HepG2 (cell line): ENCODE data around the gene SLC15A3. TPM values are rescaled to one million over a fixed set of nuclear protein-coding genes. Genes with fewer than 3 reads are reported as not detected.

Source experiments
- ATAC-seq: fragments of 200-7000 bp; cut with Tn5 transposase; 3 replicates; pipeline ENCODE4 v1.9.1; 2020; ENCODE audit warnings: mild to moderate bottlenecking, moderate library complexity
- BruUV-seq: library from RNA; stranded (reverse); fragments of 400-500 nt; replicated peaks from 2 replicates; lab custom pipeline; 2021; lab: Mats Ljungman, UMichigan
- CTCF ChIA-PET: fragments of 300-600 bp; formaldehyde crosslinking; extraction: SDS; loops from one replicate; lab custom pipeline; 2021; ENCODE audit warnings: low total read pairs, inconsistent platforms, low intra/inter-chr PET ratio; lab: Yijun Ruan, JAX
- POLR2A ChIA-PET: fragments of 350-600 bp; sonication (Branson Sonifier 250); formaldehyde crosslinking; loops from one replicate; lab custom pipeline; 2020; ENCODE audit warnings: antibody characterized with exemption, inconsistent platforms; lab: Yijun Ruan, JAX
- DNase-seq: peaks from one replicate; pipeline ENCODE4 v3.0.0-alpha.2; 2015; ENCODE audit warnings: low spot score
- FAIRE-seq: peaks from 3 replicates; lab custom pipeline; 2011; peaks lifted over from hg19 to GRCh38; lab: Jason Lieb, UNC
- H2AFZ ChIP-seq: one replicate; pipeline ENCODE4 v1.6.1; 2011; ENCODE audit warnings: low read length, inconsistent platforms
- H3K27ac ChIP-seq: fragments of 300-600 bp; 3 replicates; pipeline ENCODE4 v1.8.0; 2011; ENCODE audit warnings: mixed run types, mild to moderate bottlenecking, mixed read lengths, low read length, inconsistent platforms; ENCODE audit not compliant: insufficient read depth; ENCODE audit errors: extremely low read length
- H3K27me3 ChIP-seq, 2 experiments: fragments of 200-600 bp in 1 of 2; 2 replicates in 1 of 2; 3 replicates in 1 of 2; pipeline versions ENCODE4 v1.6.0 to v1.8.0; 2011; ENCODE audit warnings: low read length in 2 of 2, mild to moderate bottlenecking in 2 of 2, moderate library complexity in 2 of 2, inconsistent platforms in 1 of 2; ENCODE audit not compliant: insufficient read depth in 2 of 2, control insufficient read depth in 1 of 2
- H3K36me3 ChIP-seq, 2 experiments: fragments of 200-600 bp in 1 of 2; replicated peaks in 1 of 2; 2 replicates in 1 of 2; 3 replicates in 1 of 2; pipeline versions ENCODE4 v1.5.1 to v1.8.0; 2011; ENCODE audit warnings: low read length in 2 of 2, inconsistent platforms in 1 of 2; ENCODE audit not compliant: insufficient read depth in 2 of 2, control insufficient read depth in 1 of 2
- H3K4me1 ChIP-seq: 2 replicates; pipeline ENCODE4 v1.5.1; 2012; ENCODE audit warnings: low read length, inconsistent platforms; ENCODE audit not compliant: insufficient read depth
- H3K4me2 ChIP-seq: 2 replicates; pipeline ENCODE4 v1.6.0; 2011; ENCODE audit warnings: low read depth, low read length, inconsistent platforms
- H3K4me3 ChIP-seq, 3 experiments: fragments of 200-600 bp in 1 of 3; sonication (generic), shearing (Covaris generic) in 1 of 3; replicated peaks in 1 of 3; 2 replicates each; pipeline ENCODE4 v1.5.1; 2011 to 2016; ENCODE audit warnings: low read length in 3 of 3, inconsistent platforms in 2 of 3, low read depth in 2 of 3, mild to moderate bottlenecking in 2 of 3, control low read depth in 1 of 3, mixed read lengths in 1 of 3; ENCODE audit not compliant: insufficient read depth in 1 of 3
- H3K79me2 ChIP-seq: one replicate; pipeline ENCODE4 v1.6.1; 2011; ENCODE audit warnings: low read length, inconsistent platforms; ENCODE audit not compliant: insufficient read depth
- H3K9ac ChIP-seq: 2 replicates; pipeline ENCODE4 v1.6.0; 2011; ENCODE audit warnings: mild to moderate bottlenecking, low read depth, low read length, inconsistent platforms; ENCODE audit not compliant: insufficient read depth
- H3K9me3 ChIP-seq: 2 replicates; pipeline ENCODE4 v1.5.1; 2012; ENCODE audit warnings: mild to moderate bottlenecking, low read length
- H4K20me1 ChIP-seq: 2 replicates; pipeline ENCODE4 v1.6.0; 2011; ENCODE audit warnings: inconsistent platforms, mild to moderate bottlenecking, low read length, moderate library complexity; ENCODE audit not compliant: insufficient read depth
- HDAC2 ChIP-seq: sonication (generic); formaldehyde crosslinking; IDR thresholded peaks from 2 replicates; pipeline ENCODE4 v1.4.0; 2020; ENCODE audit warnings: missing genetic modification reagents
- MAZ ChIP-seq, 2 experiments: sonication (generic) in 1 of 2; formaldehyde crosslinking in 1 of 2; IDR thresholded peaks; 2 replicates each; pipeline versions ENCODE4 v1.5.0 to v1.6.1; 2012 to 2020; ENCODE audit warnings: low read depth in 2 of 2, mild to moderate bottlenecking in 2 of 2, borderline replicate concordance in 1 of 2, improper control_type of control experiment in 1 of 2, low read length in 1 of 2, missing genetic modification reagents in 1 of 2, moderate library complexity in 1 of 2
- POLR2AphosphoS2 ChIP-seq: IDR thresholded peaks from 2 replicates; pipeline ENCODE4 v1.6.1; 2011; ENCODE audit warnings: low read depth, low read length, improper control_type of control experiment
- SAP130 ChIP-seq: IDR thresholded peaks from 2 replicates; pipeline ENCODE4 v1.6.1; 2016; ENCODE audit warnings: low read depth
- SMYD3 ChIP-seq: sonication (generic); formaldehyde crosslinking; IDR thresholded peaks from 2 replicates; pipeline ENCODE4 v1.8.1; 2023; ENCODE audit warnings: mild to moderate bottlenecking, missing genetic modification reagents
- TBP ChIP-seq: sonication (generic); formaldehyde crosslinking; IDR thresholded peaks from 2 replicates; pipeline ENCODE4 v1.5.0; 2020; ENCODE audit warnings: missing genetic modification reagents
- YEATS4 ChIP-seq: sonication (generic); formaldehyde crosslinking; IDR thresholded peaks from 2 replicates; pipeline ENCODE4 v1.4.0; 2020; ENCODE audit warnings: missing genetic modification reagents, borderline replicate concordance
- ZNF547 ChIP-seq: sonication (generic); formaldehyde crosslinking; IDR thresholded peaks from 2 replicates; pipeline ENCODE4 v1.5.1; 2020; ENCODE audit warnings: mild to moderate bottlenecking, missing genetic modification reagents
- ZNF556 ChIP-seq: sonication (generic); formaldehyde crosslinking; IDR thresholded peaks from 2 replicates; pipeline ENCODE4 v1.4.0; 2020; ENCODE audit warnings: mild to moderate bottlenecking, missing genetic modification reagents, borderline replicate concordance
- ZNF557 ChIP-seq: sonication (generic); formaldehyde crosslinking; IDR thresholded peaks from 2 replicates; pipeline ENCODE4 v1.4.0; 2020; ENCODE audit warnings: missing genetic modification reagents
- ZNF615 ChIP-seq: sonication (generic); formaldehyde crosslinking; IDR thresholded peaks from 2 replicates; pipeline ENCODE4 v1.5.0; 2020; ENCODE audit warnings: mild to moderate bottlenecking, missing genetic modification reagents, borderline replicate concordance
- ZNF672 ChIP-seq: sonication (generic); formaldehyde crosslinking; IDR thresholded peaks from 2 replicates; pipeline ENCODE4 v1.8.1; 2022; ENCODE audit warnings: missing genetic modification reagents
- ZNF839 ChIP-seq: sonication (generic); formaldehyde crosslinking; IDR thresholded peaks from 2 replicates; pipeline ENCODE4 v1.4.0; 2020; ENCODE audit warnings: missing genetic modification reagents, mild to moderate bottlenecking, borderline replicate concordance
- WGBS: methylation state at CpG from one replicate; pipeline ENCODE4 v1.1.6; 2017; ENCODE audit warnings: low lambda C conversion rate; 5-methylcytosine and 5-hydroxymethylcytosine counted together
- in situ Hi-C: cut with HindIII; loops from 2 replicates; pipeline ENCODE4 v1.10.0; 2017; ENCODE audit warnings: low pct_unique_long_range_greater_than_20kb; ENCODE audit not compliant: extremely low pct_ligation_motif_present
- intact Hi-C: fragments of 100-400 bp; cut with micrococcal nuclease; formaldehyde crosslinking; loops from one replicate; pipeline ENCODE4 v1.10.0; 2022; ENCODE audit not compliant: unreplicated experiment
- polyA plus RNA-seq, 8 experiments: library from polyadenylated mRNA; depleted of rRNA in 3 of 8; stranded (reverse) in 7 of 8; unstranded in 1 of 8; fragments of >200 nt; fragmentation: Illumina TruSeq in 4 of 8; extraction: Trizol in 4 of 8; gene quantifications; 2 replicates each; pipeline versions ENCODE4 v1.2.1 to v1.2.3, GENCODE V29; 2011 to 2016; ENCODE audit warnings: low read depth in 4 of 8, missing spikeins in 1 of 8, mixed read lengths in 1 of 8; ENCODE audit not compliant: insufficient read depth in 1 of 8
- total RNA-seq, 5 experiments: library from RNA; depleted of rRNA; stranded (reverse); fragments of >200 nt; fragmentation: Illumina TruSeq; extraction: Trizol; gene quantifications; 2 replicates each; pipeline ENCODE4 v1.2.3, GENCODE V29; 2016; ENCODE audit warnings: low read depth in 1 of 5
- TF ChIP-seq, protein P1 (sequence below): sonication (generic); formaldehyde crosslinking; IDR thresholded peaks from 2 replicates; pipeline ENCODE4 v1.5.0; 2020; ENCODE audit warnings: missing genetic modification reagents
- TF ChIP-seq, protein P2 (sequence below): sonication (generic); formaldehyde crosslinking; IDR thresholded peaks from 2 replicates; pipeline ENCODE4 v1.5.0; 2020; ENCODE audit warnings: mild to moderate bottlenecking, missing genetic modification reagents, moderate library complexity
- TF ChIP-seq, protein P3 (sequence below): sonication (generic); formaldehyde crosslinking; IDR thresholded peaks from 2 replicates; pipeline ENCODE4 v1.5.0; 2020; ENCODE audit warnings: missing genetic modification reagents
- TF ChIP-seq, protein P4 (sequence below): sonication (generic); formaldehyde crosslinking; IDR thresholded peaks from 2 replicates; pipeline ENCODE4 v1.8.1; 2023; ENCODE audit warnings: mild to moderate bottlenecking, missing genetic modification reagents, borderline replicate concordance
- TF ChIP-seq, protein P5 (sequence below): sonication (generic); formaldehyde crosslinking; IDR thresholded peaks from 2 replicates; pipeline ENCODE4 v1.5.0; 2020; ENCODE audit warnings: missing genetic modification reagents

SLC15A3 gene
- total and polyA plus RNA-seq, 2 of the 13 experiments (the other 11 are each of a cell fraction or from before 2014, with no cell fraction given): 0.45 to 0.77 TPM

DNA sequence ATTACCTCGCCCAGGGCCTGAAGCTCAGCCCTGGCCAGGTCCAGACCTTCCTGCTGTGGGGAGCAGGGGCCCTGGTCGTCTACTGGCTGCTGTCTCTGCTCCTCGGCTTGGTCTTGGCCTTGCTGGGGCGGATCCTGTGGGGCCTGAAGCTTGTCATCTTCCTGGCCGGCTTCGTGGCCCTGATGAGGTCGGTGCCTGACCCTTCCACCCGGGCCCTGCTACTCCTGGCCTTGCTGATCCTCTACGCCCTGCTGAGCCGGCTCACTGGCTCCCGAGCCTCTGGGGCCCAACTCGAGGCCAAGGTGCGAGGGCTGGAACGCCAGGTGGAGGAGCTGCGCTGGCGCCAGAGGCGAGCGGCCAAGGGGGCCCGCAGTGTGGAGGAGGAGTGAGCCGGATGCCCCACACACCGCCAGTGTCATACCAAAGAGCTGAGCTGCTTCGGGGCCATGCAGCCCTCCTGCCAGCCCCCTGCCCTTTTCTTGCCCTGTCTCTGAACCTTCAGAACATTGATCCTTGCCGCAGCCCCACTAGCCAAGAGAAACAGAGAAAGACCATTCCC lies 30.1 kb downstream of the SLC15A3 start:
- WGBS: 63% methylated on average over 4 of the region's 23 CpGs
- ATAC-seq: no peak

More for the DNA sequence above, 30.1 kb downstream of the SLC15A3 start:
- TF ChIP-seq YEATS4: no peak
- TF ChIP-seq, protein P1, sequence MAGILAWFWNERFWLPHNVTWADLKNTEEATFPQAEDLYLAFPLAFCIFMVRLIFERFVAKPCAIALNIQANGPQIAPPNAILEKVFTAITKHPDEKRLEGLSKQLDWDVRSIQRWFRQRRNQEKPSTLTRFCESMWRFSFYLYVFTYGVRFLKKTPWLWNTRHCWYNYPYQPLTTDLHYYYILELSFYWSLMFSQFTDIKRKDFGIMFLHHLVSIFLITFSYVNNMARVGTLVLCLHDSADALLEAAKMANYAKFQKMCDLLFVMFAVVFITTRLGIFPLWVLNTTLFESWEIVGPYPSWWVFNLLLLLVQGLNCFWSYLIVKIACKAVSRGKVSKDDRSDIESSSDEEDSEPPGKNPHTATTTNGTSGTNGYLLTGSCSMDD (CRISPR knock-in tag): no peak
- no peak for TF ChIP-seq SAP130 (CRISPR knock-in tag)
- no peak for TF ChIP-seq SMYD3
- no peak for TF ChIP-seq MAZ (IDR thresholded peaks at IDR 0.05; ENCODE audit: borderline replicate concordance, low read depth, low read length)
- no peak for TF ChIP-seq MAZ (CRISPR knock-in tag; IDR thresholded peaks at IDR 0.05; ENCODE audit: low read depth)
- no peak for TF ChIP-seq ZNF672 (CRISPR knock-in tag)
- no peak for TF ChIP-seq POLR2AphosphoS2
- TF ChIP-seq, protein P2, sequence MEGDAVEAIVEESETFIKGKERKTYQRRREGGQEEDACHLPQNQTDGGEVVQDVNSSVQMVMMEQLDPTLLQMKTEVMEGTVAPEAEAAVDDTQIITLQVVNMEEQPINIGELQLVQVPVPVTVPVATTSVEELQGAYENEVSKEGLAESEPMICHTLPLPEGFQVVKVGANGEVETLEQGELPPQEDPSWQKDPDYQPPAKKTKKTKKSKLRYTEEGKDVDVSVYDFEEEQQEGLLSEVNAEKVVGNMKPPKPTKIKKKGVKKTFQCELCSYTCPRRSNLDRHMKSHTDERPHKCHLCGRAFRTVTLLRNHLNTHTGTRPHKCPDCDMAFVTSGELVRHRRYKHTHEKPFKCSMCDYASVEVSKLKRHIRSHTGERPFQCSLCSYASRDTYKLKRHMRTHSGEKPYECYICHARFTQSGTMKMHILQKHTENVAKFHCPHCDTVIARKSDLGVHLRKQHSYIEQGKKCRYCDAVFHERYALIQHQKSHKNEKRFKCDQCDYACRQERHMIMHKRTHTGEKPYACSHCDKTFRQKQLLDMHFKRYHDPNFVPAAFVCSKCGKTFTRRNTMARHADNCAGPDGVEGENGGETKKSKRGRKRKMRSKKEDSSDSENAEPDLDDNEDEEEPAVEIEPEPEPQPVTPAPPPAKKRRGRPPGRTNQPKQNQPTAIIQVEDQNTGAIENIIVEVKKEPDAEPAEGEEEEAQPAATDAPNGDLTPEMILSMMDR (CRISPR knock-in tag): no peak
- TF ChIP-seq TBP: no peak
- no peak for TF ChIP-seq ZNF557
- TF ChIP-seq, protein P3, sequence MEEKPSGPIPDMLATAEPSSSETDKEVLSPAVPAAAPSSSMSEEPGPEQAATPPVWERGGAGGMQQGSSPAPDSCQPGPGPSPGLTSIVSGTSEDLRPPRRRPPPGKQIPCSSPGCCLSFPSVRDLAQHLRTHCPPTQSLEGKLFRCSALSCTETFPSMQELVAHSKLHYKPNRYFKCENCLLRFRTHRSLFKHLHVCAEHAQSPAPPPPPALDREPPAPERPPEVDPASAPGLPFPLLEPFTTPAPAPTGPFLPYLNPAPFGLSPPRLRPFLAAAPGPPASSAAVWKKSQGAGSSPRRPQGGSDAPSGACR: no peak
- no peak for TF ChIP-seq ZNF615 (CRISPR knock-in tag)
- no peak for TF ChIP-seq HDAC2 (CRISPR knock-in tag)
- TF ChIP-seq, protein P4, sequence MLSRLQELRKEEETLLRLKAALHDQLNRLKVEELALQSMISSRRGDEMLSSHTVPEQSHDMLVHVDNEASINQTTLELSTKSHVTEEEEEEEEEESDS (CRISPR knock-in tag): no peak
- TF ChIP-seq ZNF556 (CRISPR knock-in tag): no peak
- TF ChIP-seq, protein P5, sequence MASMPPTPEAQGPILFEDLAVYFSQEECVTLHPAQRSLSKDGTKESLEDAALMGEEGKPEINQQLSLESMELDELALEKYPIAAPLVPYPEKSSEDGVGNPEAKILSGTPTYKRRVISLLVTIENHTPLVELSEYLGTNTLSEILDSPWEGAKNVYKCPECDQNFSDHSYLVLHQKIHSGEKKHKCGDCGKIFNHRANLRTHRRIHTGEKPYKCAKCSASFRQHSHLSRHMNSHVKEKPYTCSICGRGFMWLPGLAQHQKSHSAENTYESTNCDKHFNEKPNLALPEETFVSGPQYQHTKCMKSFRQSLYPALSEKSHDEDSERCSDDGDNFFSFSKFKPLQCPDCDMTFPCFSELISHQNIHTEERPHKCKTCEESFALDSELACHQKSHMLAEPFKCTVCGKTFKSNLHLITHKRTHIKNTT (CRISPR knock-in tag): no peak
- no peak for TF ChIP-seq ZNF547 (CRISPR knock-in tag)
- TF ChIP-seq ZNF839 (CRISPR knock-in tag): no peak
- DNase-seq (no peak), FAIRE-seq (no peak)
- Histone ChIP-seq H3K4me1 (peaks cover 23% of the 10 kb centered on the region), H3K9me3 (no peaks in the 10 kb centered on the region), H3K4me3 (no peak overlapping the region), H3K36me3 (peaks cover 0 to 7% of the 10 kb centered on the region in 2 experiments; a peak in 3 of 5 replicates), H3K4me2 (no peak overlapping the region), H2AFZ (no peak overlapping the region), H3K27ac (no peak overlapping the region), H3K27me3 (no peaks in the 10 kb centered on the region; a peak in 1 of 5 replicates), H3K79me2 (no peaks in the 10 kb centered on the region), H4K20me1 (no peaks in the 10 kb centered on the region), H3K9ac (no peak overlapping the region)
- ChIA-PET CTCF (no interaction called here), POLR2A (no interaction called here)
- intact Hi-C loops (no loop called here), in situ Hi-C loops (no loop called here)
- no TSS peak for BruUV-seq
